COLO668 (cell line): ENCODE results near the gene ZNF600.
A peak's percentile ranks its signal among the peaks of the same experiment; 100 is the strongest.
"Not testable (repeated sequence)": the region's sequence is repeated elsewhere in the genome, so short reads cannot be mapped to it uniquely, and the experiment has no call there.

Experiments used
- DNase-seq: peaks from one replicate; lab custom pipeline; 2025; ENCODE audit not compliant: unreplicated experiment; lab: John Stamatoyannopoulos, UW

Gene ZNF600

DNA sequence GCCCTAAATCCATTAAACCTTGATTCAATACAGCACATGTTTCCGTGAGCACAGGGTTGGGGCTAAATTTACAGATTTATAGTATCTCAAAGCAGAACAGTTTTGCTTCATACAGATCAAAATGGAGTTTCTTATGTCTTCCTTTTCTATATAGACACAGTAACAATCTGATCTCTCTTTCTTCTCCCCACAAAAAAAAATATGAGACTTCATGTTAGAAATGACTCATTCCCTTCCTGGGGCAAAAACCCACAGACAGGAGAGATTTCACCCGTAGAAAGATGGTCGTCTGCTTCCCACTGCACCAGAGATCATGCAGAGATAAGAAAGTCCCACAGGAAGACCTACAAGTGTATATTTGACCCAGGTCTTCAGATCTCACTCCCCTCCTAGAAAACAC, 44.1 kb downstream of the ZNF600 start:
- DNase-seq, result no peak

DNA sequence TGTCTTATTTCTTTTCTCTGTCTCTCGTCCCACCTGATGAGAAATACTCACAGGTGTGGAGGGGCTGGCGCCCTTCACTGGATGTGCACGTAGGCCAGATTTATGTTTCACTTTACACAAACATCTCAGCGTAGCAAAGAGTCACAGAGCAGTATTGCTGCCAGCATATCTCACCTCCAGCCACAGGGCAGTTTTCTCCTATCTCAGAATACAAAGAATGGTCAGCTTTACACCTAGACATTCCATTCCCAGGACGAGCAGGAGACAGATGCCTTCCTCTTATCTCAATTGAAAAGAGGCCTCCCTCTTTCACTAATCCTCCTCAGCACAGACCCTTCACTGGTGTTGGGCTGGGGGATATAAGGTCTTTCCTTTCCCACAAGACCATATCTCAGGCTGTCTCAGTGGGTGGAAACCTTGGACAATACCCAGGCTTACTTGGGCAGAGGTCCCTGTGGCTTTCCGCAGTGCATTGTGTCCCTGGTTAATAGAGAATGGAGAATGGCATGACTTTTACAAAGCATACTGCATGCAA, 44.6 kb downstream of the ZNF600 start:
- no peak for DNase-seq

DNA sequence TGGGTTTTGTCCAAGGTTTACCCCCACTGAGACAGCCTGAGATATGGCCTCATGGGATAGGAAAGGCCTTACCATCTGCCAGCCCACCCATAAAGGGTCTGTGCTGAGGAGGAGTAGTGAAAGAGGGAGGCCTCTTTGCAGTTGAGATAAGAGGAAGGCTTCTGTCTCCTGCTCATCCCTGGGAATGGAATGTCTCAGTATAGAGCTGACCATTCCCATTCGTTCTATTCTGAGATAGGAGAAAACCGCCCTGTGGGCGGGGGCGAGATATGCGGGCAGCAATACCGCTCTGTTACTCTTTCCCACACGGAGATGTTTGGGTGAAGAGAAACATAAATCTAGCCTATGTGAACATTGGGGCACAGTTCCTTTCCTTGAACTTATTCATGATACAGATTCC, 45.2 kb downstream of the ZNF600 start:
- DNase-seq, result not testable (repeated sequence)

DNA sequence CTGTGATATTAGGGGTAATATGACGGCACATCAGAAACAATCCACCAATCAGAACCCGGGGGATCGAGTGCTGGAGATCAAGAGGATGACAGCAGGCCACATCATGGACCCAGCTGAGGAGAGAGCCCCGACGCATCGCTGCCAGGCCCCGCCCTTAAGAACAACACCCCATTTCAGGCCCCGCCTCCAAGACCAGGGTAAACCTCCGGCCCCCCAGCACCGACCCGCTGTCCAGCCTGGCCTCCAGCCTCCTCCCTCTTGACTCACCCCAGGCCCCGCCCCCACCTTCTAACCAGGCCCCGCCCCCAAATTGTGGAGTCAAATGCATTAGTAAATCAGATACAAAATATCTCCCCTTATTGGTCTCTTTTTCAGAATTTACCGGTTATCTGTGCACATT, 47.0 kb downstream of the ZNF600 start:
- no peak for DNase-seq

DNA sequence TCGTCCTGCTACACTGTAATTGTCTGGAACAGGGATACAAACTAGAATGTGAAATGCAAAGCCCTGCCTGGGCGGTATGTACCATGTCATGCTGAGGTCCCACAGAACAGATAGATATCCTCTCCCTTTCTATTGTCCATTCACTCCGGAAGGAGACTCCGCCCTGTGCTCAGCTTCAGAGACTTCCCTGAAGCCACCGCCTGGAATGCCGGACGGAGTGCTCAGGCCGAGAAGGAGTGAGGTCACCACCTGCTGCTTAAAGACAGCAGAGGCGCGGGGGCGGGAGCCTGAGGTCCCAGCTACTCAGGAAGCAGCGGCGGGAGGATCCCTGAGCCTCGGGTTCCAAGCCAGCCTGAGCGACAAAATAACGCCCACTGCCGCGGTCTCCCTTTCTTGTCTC, 50.9 kb downstream of the ZNF600 start:
- DNase-seq, result peak; percentile 59

DNA sequence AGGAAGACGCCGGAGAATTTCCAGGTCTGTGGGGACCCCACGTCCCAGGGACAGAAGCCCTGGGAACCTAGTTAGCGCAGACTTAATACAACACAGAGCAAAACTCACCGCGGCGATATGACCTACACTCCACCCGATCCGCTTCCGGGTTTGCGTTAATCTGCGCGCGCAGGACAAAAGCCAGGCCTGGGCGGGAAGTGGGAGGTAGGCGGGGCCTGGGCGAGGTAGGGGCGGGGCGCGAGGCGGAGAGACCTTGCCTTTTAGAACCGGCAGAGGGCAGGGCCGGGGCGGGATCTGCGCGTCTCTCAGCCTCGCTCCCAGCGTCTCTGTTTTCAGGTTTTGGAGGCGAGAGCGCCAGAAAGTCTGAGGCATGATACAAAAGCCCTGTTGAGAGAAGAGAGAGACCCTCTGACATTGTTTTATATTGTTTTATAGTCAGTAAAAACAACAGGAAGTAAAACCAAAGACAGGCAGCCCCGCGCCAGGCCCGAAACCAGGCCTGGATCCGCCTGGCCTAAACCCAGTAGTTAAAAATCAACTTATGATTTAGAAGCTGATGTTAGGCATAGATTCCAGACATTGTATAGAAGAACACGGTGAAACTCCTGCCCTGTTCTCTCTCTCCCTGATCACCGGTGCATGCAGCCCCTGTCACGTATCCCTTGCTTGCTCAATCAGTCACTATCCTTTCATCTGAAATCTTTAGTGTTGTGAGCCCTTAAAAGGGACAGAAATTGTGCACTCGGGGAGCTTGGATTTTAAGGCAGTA, 51.5 kb downstream of the ZNF600 start, which contains the start of gene ZNF611:
Gene ZNF611, minus strand, starts transcription at position 152 of the 769 bp plus-strand sequence. CDS start 19,150 bp downstream, outside the sequence.
- peak; percentile 96 for DNase-seq

DNA sequence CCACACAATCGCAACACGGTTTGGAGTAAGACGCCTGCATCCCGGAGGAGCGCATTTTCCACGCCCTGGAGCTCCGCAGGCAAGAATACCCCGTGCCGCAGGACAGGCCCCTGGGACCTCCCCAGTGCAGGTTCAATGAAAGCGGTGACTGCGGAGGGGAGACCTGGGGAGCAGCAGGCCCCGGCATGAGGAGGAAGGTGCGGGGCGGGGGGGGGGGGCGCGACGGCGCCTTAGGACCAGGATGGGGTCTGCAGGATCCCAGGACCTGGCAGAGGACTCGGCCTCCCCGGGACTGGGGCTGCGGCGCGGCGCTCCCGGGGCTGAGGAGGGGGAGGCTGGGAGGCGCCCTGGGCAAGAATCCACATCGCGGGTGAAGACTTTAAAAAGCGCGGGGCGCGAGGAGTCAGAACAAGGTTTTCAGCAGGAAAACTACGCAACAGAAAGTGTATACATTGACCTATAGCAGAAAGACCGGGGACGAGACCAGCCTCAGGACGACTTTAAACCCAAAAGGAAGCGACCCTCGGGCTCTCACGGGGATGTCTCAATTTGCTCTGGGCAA, 52.2 kb downstream of the ZNF600 start:
- peak; percentile 32 for DNase-seq

DNA sequence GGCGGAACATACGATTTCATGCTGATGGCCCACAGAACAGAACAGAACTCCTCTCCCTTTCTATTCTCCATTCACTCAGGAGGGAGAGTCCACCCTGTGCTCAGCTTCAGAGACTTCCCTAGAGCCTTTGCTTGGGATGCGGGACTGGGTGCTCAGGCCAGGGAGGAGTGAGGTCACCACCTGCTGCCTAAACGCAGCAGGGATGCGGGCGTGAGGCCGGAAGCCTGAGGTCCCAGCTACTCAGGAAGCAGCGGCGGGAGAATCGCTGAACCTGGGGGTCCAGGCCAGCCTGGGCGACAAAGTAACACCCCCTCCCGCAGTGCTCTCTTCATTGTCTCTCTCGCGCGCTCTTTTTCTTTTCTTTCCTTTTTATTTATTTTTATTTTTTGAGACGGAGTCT, 60.5 kb downstream of the ZNF600 start:
- not testable (repeated sequence) for DNase-seq

DNA sequence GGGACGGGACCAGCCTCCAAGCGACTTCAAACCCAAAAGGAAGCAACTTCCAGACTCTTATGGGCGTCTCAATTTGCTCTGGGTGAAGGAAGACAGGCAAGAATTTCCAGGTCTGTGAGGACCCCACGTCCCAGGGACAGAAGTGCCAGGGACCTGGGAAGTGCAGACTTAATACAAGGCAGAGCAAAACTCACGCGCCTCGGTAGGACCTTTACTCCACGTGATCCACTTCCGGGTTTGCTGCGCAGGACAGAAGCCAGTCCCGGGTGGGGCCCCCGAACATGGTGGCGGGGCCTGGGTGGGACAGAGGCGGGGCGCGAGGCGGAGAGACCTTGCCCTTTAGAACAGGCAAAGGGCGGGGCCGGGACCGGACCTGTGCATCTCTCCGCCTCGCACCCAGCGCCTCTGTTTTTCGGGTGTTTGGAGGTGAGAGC, 61.0 kb downstream of the ZNF600 start:
- DNase-seq, result no peak

DNA sequence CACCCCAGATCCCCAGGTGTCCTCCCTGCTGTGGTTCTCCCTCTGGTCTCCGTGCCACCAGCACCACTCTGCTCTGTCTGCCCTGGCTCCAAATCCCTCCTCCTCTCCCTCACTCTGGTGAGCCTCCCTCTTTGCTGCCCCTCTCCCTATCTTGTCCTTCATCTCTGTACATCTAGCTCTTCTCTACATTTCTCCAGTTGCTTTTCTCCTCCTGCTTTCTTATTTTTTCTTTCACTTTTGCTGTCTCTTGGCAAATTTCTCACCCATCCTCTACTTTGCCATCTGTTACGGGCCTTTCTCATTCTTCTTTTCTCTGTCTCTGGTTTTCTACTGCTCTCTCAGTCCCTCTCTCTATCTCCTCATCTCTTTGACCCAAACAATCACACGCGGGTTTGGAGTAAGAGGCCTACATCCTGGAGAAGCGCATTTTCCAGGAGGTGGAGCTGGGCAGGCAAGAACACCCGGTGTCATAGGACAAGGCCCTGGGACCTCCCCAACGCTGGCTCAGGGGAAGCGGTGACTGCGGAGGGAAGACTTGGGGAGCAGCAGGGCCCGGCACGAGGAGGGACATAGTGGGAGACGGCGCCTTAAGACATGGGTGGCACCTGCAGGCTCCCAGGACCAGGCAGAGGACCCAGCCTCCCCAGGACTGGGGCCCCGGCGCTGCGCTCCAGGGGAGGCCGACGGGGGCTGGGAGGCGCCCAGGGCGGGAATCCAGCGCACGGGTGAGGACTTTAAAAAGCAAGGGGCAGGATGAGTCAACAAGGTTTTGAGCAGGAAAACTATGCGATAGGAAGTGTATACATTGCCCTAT, 61.7 kb downstream of the ZNF600 start:
- no peak for DNase-seq

DNA sequence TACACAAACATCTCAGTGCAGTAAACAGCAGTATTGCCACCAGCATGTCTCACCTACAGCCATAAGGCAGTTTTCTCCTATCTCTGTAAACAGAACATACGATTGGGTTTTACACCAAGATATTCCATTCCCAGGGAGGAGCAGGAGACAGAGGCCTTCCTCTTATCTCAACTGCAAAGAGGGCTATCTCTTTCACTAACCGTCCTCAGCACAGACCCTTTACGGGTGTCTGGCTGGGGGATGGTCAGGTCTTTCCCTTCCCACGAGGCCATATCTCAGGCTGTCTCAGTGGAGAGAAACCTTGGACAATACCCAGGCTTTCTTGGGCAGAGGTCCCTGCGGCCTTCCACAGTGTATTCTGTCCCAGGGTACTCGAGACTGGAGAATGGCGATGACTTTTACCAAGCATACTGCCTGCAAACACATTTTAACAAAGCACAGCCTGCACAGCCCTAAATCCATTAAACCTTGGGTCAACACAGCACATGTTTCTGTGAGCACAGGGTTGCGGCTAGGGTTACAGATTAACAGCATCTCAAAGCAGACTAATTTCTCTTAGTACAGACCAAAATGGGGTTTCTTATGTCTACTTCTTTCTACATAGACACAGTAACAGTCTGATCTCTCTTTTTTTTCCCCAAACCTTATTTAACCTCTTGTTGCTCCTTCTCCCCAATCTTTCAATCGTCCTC, 62.5 kb downstream of the ZNF600 start:
- DNase-seq, result not testable (repeated sequence)

DNA sequence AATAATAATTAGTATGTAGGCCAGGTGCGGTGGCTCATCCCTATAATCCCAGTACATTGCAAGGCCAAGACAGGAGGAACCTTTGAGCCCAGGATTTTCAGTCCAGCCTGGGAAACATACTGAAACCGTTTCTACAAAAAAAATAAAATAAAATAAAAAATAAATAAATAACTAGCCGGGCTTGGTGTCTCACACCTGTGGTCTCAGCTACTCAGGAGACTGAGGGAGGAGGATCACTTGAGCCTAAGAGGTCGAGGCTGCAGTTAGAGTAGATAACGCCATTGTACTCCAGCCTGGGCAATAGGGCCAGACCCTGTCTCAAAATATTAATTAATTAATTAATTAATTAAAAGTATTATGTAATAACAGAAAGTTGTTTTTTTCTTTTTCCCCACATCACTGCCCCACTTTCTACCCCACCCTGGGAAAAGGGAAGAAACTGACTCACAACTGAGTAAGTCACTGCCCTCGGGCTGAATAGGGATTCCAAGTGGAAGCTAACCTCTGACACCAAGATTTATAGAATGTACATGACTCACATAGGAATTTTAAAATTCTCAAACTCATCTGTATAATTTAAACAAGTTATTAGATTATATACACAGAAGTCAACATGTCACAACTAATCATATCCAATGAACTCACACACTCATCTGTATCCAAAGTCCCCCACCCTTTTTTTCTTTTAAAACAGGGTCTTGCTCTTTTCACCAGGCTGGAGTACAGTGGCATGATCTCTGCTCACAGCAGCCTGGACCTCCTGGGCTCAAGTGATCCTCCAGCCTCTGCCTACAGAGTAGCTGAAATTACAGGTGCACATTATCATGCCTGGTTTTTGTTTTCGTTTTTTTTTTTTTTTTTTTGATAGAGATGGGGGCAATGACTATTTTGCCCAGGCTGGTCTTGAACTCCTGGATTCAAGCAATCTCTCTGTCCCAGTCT, 64.3 kb downstream of the ZNF600 start:
- DNase-seq, result no peak

DNA sequence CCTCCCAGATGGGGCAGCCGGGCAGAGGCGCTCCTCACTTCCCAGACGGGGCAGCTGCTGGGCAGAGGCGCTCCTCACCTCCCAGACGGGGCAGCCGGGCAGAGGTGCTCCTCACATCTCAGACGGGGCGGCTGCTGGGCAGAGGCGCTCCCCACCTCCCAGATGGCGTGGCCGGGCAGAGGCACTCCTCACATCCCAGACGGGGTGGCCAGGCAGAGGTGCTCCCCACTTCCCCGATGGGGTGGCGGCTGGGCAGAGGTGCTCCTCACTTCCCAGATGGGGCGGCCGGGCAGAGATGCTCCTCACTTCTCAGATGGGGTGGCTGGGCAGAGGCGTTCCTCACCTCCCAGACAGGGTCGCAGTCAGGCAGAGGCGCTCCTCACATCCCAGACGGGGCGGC, 66.0 kb downstream of the ZNF600 start:
- not testable (repeated sequence) for DNase-seq

DNA sequence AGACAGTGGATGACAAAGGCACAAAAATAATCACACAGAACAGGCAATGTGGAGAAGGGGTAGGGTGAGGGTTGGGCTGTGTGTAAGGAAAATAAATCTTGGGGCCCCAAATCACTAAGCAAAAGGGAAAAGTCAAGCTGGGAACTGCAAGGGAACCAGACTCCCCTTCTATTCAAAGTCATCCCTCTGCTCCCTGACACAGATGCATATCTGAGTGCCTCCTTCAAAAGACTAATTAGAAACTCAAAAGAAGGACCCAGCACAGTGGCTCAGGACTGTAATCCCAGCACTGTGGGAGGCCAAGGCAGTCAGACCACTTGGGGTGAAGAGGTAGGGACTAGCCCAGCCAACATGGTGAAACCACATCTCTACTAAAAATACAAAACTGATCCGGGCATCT, 70.1 kb downstream of the ZNF600 start:
- DNase-seq, result no peak

DNA sequence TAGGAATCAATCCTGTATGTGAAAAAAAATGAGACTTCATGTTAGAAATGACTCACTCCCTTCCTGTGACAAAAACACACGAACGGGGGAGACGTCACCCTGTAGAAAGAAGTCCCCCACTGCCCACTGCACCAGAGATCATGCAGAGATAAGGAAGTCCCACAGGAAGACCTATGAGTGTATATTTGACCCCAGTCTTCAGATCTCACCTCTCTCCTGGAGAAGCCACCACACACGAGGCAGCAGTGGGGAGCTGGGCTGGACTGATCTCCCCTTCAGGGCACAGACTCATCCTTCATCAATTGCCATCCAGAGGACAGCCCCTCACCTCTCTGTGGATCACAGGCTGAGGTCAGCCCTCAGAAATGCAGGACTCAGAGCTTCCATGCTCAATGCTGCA, 70.7 kb downstream of the ZNF600 start:
- DNase-seq, result not testable (repeated sequence)

DNA sequence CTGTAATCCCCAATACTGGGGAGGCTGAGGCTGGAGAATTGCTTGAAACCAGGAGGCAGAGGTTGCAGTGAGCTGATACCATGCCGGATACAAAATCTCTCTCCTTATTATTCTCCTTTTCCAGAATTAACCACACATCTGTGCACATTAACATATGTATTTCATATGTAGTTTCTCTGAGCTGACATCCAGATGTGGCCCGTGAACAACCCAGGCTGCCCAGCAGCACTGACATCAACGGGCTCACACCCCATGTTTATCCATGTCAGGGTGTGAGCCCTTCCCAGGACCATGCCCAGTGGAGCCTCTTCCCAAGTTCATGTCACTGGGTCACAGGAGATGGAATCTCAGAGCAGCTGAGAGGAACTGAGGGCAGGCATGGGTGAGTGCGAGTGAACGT, 71.3 kb downstream of the ZNF600 start:
- not testable (repeated sequence) for DNase-seq
